ENCODE measurements around the gene TRMT2A.

- TF ChIP-seq CTCF (conservative IDR thresholded peaks at IDR 0.05; ENCODE audit: low read length) (no peak), EZH2phosphoT487 (IDR thresholded peaks at IDR 0.05; ENCODE audit: borderline replicate concordance, low read depth, low read length) (no peak)
These were observed 10.2 kb downstream of the TRMT2A start for GRCh38 chr22:20106849-20107237.

Measured in OCI-LY7 (cell line).